HG03342 (cell line): ENCODE data around the gene CCN2.

Experiments used
- ATAC-seq: cut with Tn5 transposase; IDR thresholded peaks from one replicate; pipeline ENCODE4 v1.9.1; 2021; ENCODE audit warnings: mild to moderate bottlenecking, moderate library complexity; ENCODE audit not compliant: unreplicated experiment

The CCN2 gene

GRCh38 chr6:131967948-131968347 is 16.8 kb upstream of the CCN2 start:
- no peak for ATAC-seq

- no peak for ATAC-seq
These were observed 15.3 kb upstream of the CCN2 start for GRCh38 chr6:131966443-131966842.

- no peak for ATAC-seq
These were observed 11.9 kb upstream of the CCN2 start for GRCh38 chr6:131963063-131963462.

- ATAC-seq, result no peak
These were observed 9.4 kb upstream of the CCN2 start for GRCh38 chr6:131960371-131961133.

- no peak for ATAC-seq
These were observed 7.6 kb upstream of the CCN2 start for GRCh38 chr6:131958542-131959470.

GRCh38 chr6:131958095-131958494 is 6.9 kb upstream of the CCN2 start:
- ATAC-seq, result no peak

GRCh38 chr6:131955876-131956275 is 4.7 kb upstream of the CCN2 start:
- no peak for ATAC-seq

GRCh38 chr6:131955192-131955591 is 4.0 kb upstream of the CCN2 start:
- ATAC-seq, result no peak

GRCh38 chr6:131954775-131955107 is 3.6 kb upstream of the CCN2 start:
- no peak for ATAC-seq

GRCh38 chr6:131954059-131954774 is 3.0 kb upstream of the CCN2 start:
- no peak for ATAC-seq

- ATAC-seq, result no peak
These were observed 1.8 kb upstream of the CCN2 start for GRCh38 chr6:131952886-131953509.

GRCh38 chr6:131951576-131952230 is 531 bp upstream of the CCN2 start:
- ATAC-seq, result no peak

- ATAC-seq, result no peak
These were observed 1.0 kb downstream of the CCN2 start for GRCh38 chr6:131949909-131950766.

GRCh38 chr6:131949620-131949908 is 1.6 kb downstream of the CCN2 start:
- ATAC-seq, result no peak

GRCh38 chr6:131948692-131949619 is 2.2 kb downstream of the CCN2 start:
- no peak for ATAC-seq

GRCh38 chr6:131947986-131948661 is 3.0 kb downstream of the CCN2 start:
- ATAC-seq, result no peak

- ATAC-seq, result no peak
These were observed 3.9 kb downstream of the CCN2 start for GRCh38 chr6:131946992-131947955.
